Adrenal gland (tissue), 5 donors: ENCODE data around the gene FYB1.

Experiments used
- POLR2A ChIP-seq, 2 donors: fragments of 450-650 bp; IDR thresholded peaks; one replicate each; pipeline ENCODE4 v1.6.1; 2017; ENCODE audit warnings: antibody characterized with exemption in 2 of 2, mild to moderate bottlenecking in 2 of 2, moderate library complexity in 1 of 2
- TF ChIP-seq, protein P1 (sequence below), 6 experiments: fragments of 450-650 bp in 4 of 6; fragments of 200-600 bp in 2 of 6; sonication (generic) in 1 of 6; IDR thresholded peaks; 1 replicate in 5 of 6; 2 replicates in 1 of 6; pipeline versions ENCODE4 v1.5.1 to v1.8.0; 2016 to 2021; ENCODE audit warnings: antibody characterized with exemption in 6 of 6, mild to moderate bottlenecking in 2 of 6, moderate library complexity in 1 of 6
- donor health status: DM: no; HTN: no; CAD: no.

- TF ChIP-seq, protein P1, sequence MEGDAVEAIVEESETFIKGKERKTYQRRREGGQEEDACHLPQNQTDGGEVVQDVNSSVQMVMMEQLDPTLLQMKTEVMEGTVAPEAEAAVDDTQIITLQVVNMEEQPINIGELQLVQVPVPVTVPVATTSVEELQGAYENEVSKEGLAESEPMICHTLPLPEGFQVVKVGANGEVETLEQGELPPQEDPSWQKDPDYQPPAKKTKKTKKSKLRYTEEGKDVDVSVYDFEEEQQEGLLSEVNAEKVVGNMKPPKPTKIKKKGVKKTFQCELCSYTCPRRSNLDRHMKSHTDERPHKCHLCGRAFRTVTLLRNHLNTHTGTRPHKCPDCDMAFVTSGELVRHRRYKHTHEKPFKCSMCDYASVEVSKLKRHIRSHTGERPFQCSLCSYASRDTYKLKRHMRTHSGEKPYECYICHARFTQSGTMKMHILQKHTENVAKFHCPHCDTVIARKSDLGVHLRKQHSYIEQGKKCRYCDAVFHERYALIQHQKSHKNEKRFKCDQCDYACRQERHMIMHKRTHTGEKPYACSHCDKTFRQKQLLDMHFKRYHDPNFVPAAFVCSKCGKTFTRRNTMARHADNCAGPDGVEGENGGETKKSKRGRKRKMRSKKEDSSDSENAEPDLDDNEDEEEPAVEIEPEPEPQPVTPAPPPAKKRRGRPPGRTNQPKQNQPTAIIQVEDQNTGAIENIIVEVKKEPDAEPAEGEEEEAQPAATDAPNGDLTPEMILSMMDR (IDR thresholded peaks at IDR 0.05) = no peak
- TF ChIP-seq POLR2A (IDR thresholded peaks at IDR 0.05) = no peak
Observed at GRCh38 chr5:39178171-39178570, 41.2 kb downstream of the FYB1 start.
